Posterior cingulate gyrus (tissue), 11 donors: Measurements from ENCODE around the gene LRPAP1.
A peak's percentile ranks its signal among the peaks of the same experiment; 100 is the strongest.
"Not testable (repeated sequence)": the region's sequence is repeated elsewhere in the genome, so short reads cannot be mapped to it uniquely, and the experiment has no call there.

Source experiments
- DNase-seq, 10 donors: peaks; one replicate each; pipeline versions ENCODE4 v3.0.0 to v3.0.0-alpha.2; 2020 to 2021; ENCODE audit warnings: mixed read lengths in 3 of 10
- intact Hi-C: fragments of 100-400 bp; cut with DNase I; formaldehyde crosslinking; loops from one replicate; pipeline ENCODE4 v1.15.1; 2023

Gene LRPAP1

GRCh38 chr4:3467601-3468031, 64.6 kb downstream of the LRPAP1 start:
- intact Hi-C loops = no loop called here
- DNase-seq = peak in 4 of 10 donors; percentile 21 to 73 (median 49)

- intact Hi-C loops = no loop called here
- peak in 4 of 10 donors; percentile 20 to 68 (median 62) for DNase-seq
Observed at GRCh38 chr4:3466691-3467600, 65.3 kb downstream of the LRPAP1 start.

- intact Hi-C loops = no loop called here
- DNase-seq = peak in 4 of 10 donors; percentile 6 to 80 (median 72)
Observed at GRCh38 chr4:3465698-3466671, 66.2 kb downstream of the LRPAP1 start.

- intact Hi-C loops = no loop called here
- DNase-seq = peak in 2 of 10 donors; percentile 37 to 55
Observed at GRCh38 chr4:3464911-3465697, 67.1 kb downstream of the LRPAP1 start.

- intact Hi-C loops = no loop called here
- peak in 2 of 10 donors; percentile 59 to 79 for DNase-seq
Observed at GRCh38 chr4:3464349-3464905, 67.8 kb downstream of the LRPAP1 start.

GRCh38 chr4:3463556-3464348, 68.5 kb downstream of the LRPAP1 start:
- intact Hi-C loops = no loop called here
- peak in 2 of 10 donors; percentile 57 to 64 for DNase-seq

GRCh38 chr4:3462790-3463415, 69.3 kb downstream of the LRPAP1 start, which contains the start of gene DOK7:
Gene DOK7 (plus strand): TSS chr4:3463306. CDS start chr4:3463376, 70 bp downstream.
- intact Hi-C loops = no loop called here
- DNase-seq = peak in 2 of 10 donors; percentile 55 to 72

GRCh38 chr4:3462321-3462789, 69.9 kb downstream of the LRPAP1 start:
- intact Hi-C loops = no loop called here
- peak in 2 of 10 donors; percentile 66 to 83 for DNase-seq

- DNase-seq = peak in 8 of 10 donors; percentile 54 to 96 (median 78)
- intact Hi-C loops = no loop called here
Observed at GRCh38 chr4:3461515-3462291, 70.5 kb downstream of the LRPAP1 start.

GRCh38 chr4:3460926-3461325, 71.3 kb downstream of the LRPAP1 start:
- intact Hi-C loops = no loop called here
- DNase-seq = peak in 2 of 10 donors; percentile 54 to 62

GRCh38 chr4:3459156-3459555, 73.1 kb downstream of the LRPAP1 start:
- intact Hi-C loops = not testable (repeated sequence)
- peak in 1 of 10 donors; percentile 52 for DNase-seq

- DNase-seq = no peak
- intact Hi-C loops = no loop called here
Observed at GRCh38 chr4:3458371-3458770, 73.9 kb downstream of the LRPAP1 start.

GRCh38 chr4:3455596-3455995, 76.6 kb downstream of the LRPAP1 start:
- peak in 1 of 10 donors; percentile 9 for DNase-seq

More at GRCh38 chr4:3455596-3455995, 76.6 kb downstream of the LRPAP1 start:
- intact Hi-C loops = not testable (repeated sequence)
